HG03045 (cell line): Measurements from ENCODE around the gene ERC2.

Experiments
- ATAC-seq: cut with Tn5 transposase; IDR thresholded peaks from one replicate; pipeline ENCODE4 v1.9.1; 2021; ENCODE audit warnings: mild to moderate bottlenecking, moderate library complexity; ENCODE audit not compliant: unreplicated experiment

ERC2 gene

GRCh38 chr3:55617385-55617784, 850.9 kb downstream of the ERC2 start:
- ATAC-seq: no peak

- no peak for ATAC-seq
These were observed 851.5 kb downstream of the ERC2 start for GRCh38 chr3:55616803-55617202.

GRCh38 chr3:55615694-55616295, 852.5 kb downstream of the ERC2 start:
- ATAC-seq: no peak

GRCh38 chr3:55615039-55615693, 853.1 kb downstream of the ERC2 start:
- ATAC-seq: no peak

- no peak for ATAC-seq
These were observed 857.1 kb downstream of the ERC2 start for GRCh38 chr3:55611121-55611520.

GRCh38 chr3:55609230-55609827, 858.9 kb downstream of the ERC2 start:
- no peak for ATAC-seq

- no peak for ATAC-seq
These were observed 859.8 kb downstream of the ERC2 start for GRCh38 chr3:55608301-55608937.

- peak; percentile 94 for ATAC-seq
These were observed 860.4 kb downstream of the ERC2 start for GRCh38 chr3:55607844-55608243.

- ATAC-seq: no peak
These were observed 861.1 kb downstream of the ERC2 start for GRCh38 chr3:55607175-55607574.

- ATAC-seq: no peak
These were observed 862.6 kb downstream of the ERC2 start for GRCh38 chr3:55605443-55606236.

- ATAC-seq: no peak
These were observed 863.4 kb downstream of the ERC2 start for GRCh38 chr3:55604846-55605245.

- ATAC-seq: no peak
These were observed 863.9 kb downstream of the ERC2 start for GRCh38 chr3:55604402-55604801.

GRCh38 chr3:55601366-55602080, 866.7 kb downstream of the ERC2 start:
- no peak for ATAC-seq

GRCh38 chr3:55598224-55598623, 870.0 kb downstream of the ERC2 start:
- no peak for ATAC-seq

GRCh38 chr3:55597641-55598040, 870.6 kb downstream of the ERC2 start:
- no peak for ATAC-seq

- ATAC-seq: no peak
These were observed 872.1 kb downstream of the ERC2 start for GRCh38 chr3:55596212-55596611.

GRCh38 chr3:55595420-55595819, 872.8 kb downstream of the ERC2 start:
- ATAC-seq: no peak

- ATAC-seq: no peak
These were observed 875.7 kb downstream of the ERC2 start for GRCh38 chr3:55592572-55592971.

GRCh38 chr3:55591888-55592287, 876.4 kb downstream of the ERC2 start:
- no peak for ATAC-seq

GRCh38 chr3:55588146-55588765, 880.0 kb downstream of the ERC2 start:
- no peak for ATAC-seq
